GM23338 (cell line): ENCODE data around the gene KLLN. TPM values are rescaled to one million over a fixed set of nuclear protein-coding genes. Genes with fewer than 3 reads are reported as not detected.
"Not testable (repeated sequence)": the region's sequence is repeated elsewhere in the genome, so short reads cannot be mapped to it uniquely, and the experiment has no call there.

ENCODE experiments used
- ATAC-seq: fragments of 200-7000 bp; cut with Tn5 transposase; 3 replicates; pipeline ENCODE4 v1.9.1; 2020
- DNase-seq: peaks from one replicate; pipeline ENCODE4 v3.0.0-alpha.2; 2015; ENCODE audit warnings: low spot score
- H2AFZ ChIP-seq: fragments of 200-600 bp; sonication (generic); 2 replicates; pipeline ENCODE4 v1.8.0; 2016; ENCODE audit warnings: antibody characterized with exemption, mild to moderate bottlenecking, moderate library complexity
- H3F3A ChIP-seq: fragments of 200-600 bp; sonication (generic); replicated peaks from 2 replicates; pipeline ENCODE4 v1.8.0; 2017; ENCODE audit warnings: antibody characterized with exemption, mixed run types, low read depth
- H3K27ac ChIP-seq: fragments of 200-600 bp; sonication (generic); 2 replicates; pipeline ENCODE4 v1.6.1; 2016; ENCODE audit warnings: low read depth
- H3K27me3 ChIP-seq: fragments of 200-600 bp; sonication (generic); 2 replicates; pipeline ENCODE4 v1.8.0; 2016; ENCODE audit warnings: mild to moderate bottlenecking, mixed run types, moderate library complexity; ENCODE audit not compliant: insufficient read depth
- H3K36me3 ChIP-seq: fragments of 200-600 bp; sonication (generic); 2 replicates; pipeline ENCODE4 v1.8.0; 2016; ENCODE audit warnings: mild to moderate bottlenecking; ENCODE audit not compliant: insufficient read depth
- H3K4me1 ChIP-seq: fragments of 200-600 bp; sonication (generic); 2 replicates; pipeline ENCODE4 v1.8.0; 2016; ENCODE audit warnings: mild to moderate bottlenecking, moderate library complexity; ENCODE audit not compliant: insufficient read depth
- H3K4me2 ChIP-seq: fragments of 200-600 bp; sonication (generic); 2 replicates; pipeline ENCODE4 v1.7.1; 2017; ENCODE audit warnings: mixed run types
- H3K4me3 ChIP-seq: fragments of 200-600 bp; sonication (generic); 2 replicates; pipeline ENCODE4 v1.6.1; 2016; ENCODE audit warnings: mixed run types
- H3K79me2 ChIP-seq: fragments of 200-600 bp; sonication (generic); replicated peaks from 2 replicates; pipeline ENCODE4 v1.8.0; 2017; ENCODE audit warnings: mild to moderate bottlenecking; ENCODE audit not compliant: insufficient read depth
- H3K9me2 ChIP-seq: fragments of 200-600 bp; sonication (generic); 2 replicates; pipeline ENCODE4 v1.8.0; 2017; ENCODE audit not compliant: insufficient read depth
- H4K20me1 ChIP-seq: fragments of 200-600 bp; sonication (generic); replicated peaks from 2 replicates; pipeline ENCODE4 v1.8.0; 2017; ENCODE audit warnings: mild to moderate bottlenecking; ENCODE audit not compliant: insufficient read depth
- H3K27ac Mint-ChIP-seq: 2 replicates; pipeline ENCODE4 v1.8.0; 2020; ENCODE audit warnings: inconsistent platforms, mild to moderate bottlenecking, moderate library complexity, mixed read lengths
- H3K27me3 Mint-ChIP-seq: 3 replicates; pipeline ENCODE4 v1.8.0; 2022; ENCODE audit warnings: low read depth, mild to moderate bottlenecking, moderate library complexity, mixed read lengths, inconsistent platforms; ENCODE audit not compliant: insufficient read depth, poor library complexity
- H3K36me3 Mint-ChIP-seq: 3 replicates; pipeline ENCODE4 v1.8.0; 2021; ENCODE audit warnings: low read depth, mild to moderate bottlenecking, inconsistent platforms, moderate library complexity, mixed read lengths
- H3K4me1 Mint-ChIP-seq: 3 replicates; pipeline ENCODE4 v1.8.0; 2020; ENCODE audit warnings: mild to moderate bottlenecking, inconsistent platforms, mixed read lengths
- H3K4me3 Mint-ChIP-seq: 3 replicates; pipeline ENCODE4 v1.8.0; 2021; ENCODE audit warnings: moderate library complexity, mild to moderate bottlenecking, inconsistent platforms, mixed read lengths
- H3K9me3 Mint-ChIP-seq: 3 replicates; pipeline ENCODE4 v1.8.0; 2020; ENCODE audit warnings: moderate library complexity, mild to moderate bottlenecking, inconsistent platforms, mixed read lengths
- CREB1 ChIP-seq: fragments of 250-450 bp; sonication (Bioruptor Pico); IDR thresholded peaks from 2 replicates; pipeline ENCODE4 v1.5.0; 2020; ENCODE audit warnings: low read depth, mild to moderate bottlenecking, moderate library complexity
- ETS1 ChIP-seq: IDR thresholded peaks from 2 replicates; pipeline ENCODE4 v1.6.1; 2016; ENCODE audit warnings: antibody characterized with exemption
- EZH2 ChIP-seq: fragments of 200-600 bp; sonication (generic); IDR thresholded peaks from one replicate; pipeline ENCODE4 v1.8.0; 2017; ENCODE audit warnings: antibody characterized with exemption, mild to moderate bottlenecking, low read depth; ENCODE audit not compliant: unreplicated experiment
- JUNB ChIP-seq: IDR thresholded peaks from one replicate; pipeline ENCODE4 v1.6.1; 2016; ENCODE audit warnings: antibody characterized with exemption; ENCODE audit not compliant: unreplicated experiment
- STAT1 ChIP-seq: IDR thresholded peaks from one replicate; pipeline ENCODE4 v1.6.1; 2016; ENCODE audit warnings: antibody characterized with exemption; ENCODE audit not compliant: unreplicated experiment
- ZNF114 ChIP-seq: fragments of 250-450 bp; sonication (Bioruptor Pico); IDR thresholded peaks from 2 replicates; pipeline ENCODE4 v1.5.0; 2020; ENCODE audit warnings: mild to moderate bottlenecking, moderate library complexity
- polyA plus RNA-seq: library from polyadenylated mRNA; unstranded; fragments of >200 nt; fragmentation: Nextera tagmentation; extraction: Ambion mirVana; gene quantifications from 2 replicates; pipeline ENCODE4 v1.2.1, GENCODE V29; 2016
- total RNA-seq: library from RNA; depleted of rRNA; stranded (reverse); fragments of >200 nt; shearing (Covaris generic); gene quantifications from 2 replicates; pipeline ENCODE4 v1.2.3, GENCODE V29; 2014
- TF ChIP-seq, protein P1 (sequence below): IDR thresholded peaks from one replicate; pipeline ENCODE4 v1.6.1; 2018; ENCODE audit warnings: antibody characterized with exemption; ENCODE audit not compliant: unreplicated experiment
- TF ChIP-seq, protein P2 (sequence below), 2 experiments: fragments of 200-600 bp in 1 of 2; sonication (generic) in 1 of 2; conservative IDR thresholded peaks; 2 replicates each; pipeline versions ENCODE4 v1.5.1 to v1.6.1; 2016 to 2017; ENCODE audit warnings: antibody characterized with exemption in 2 of 2, low read depth in 2 of 2, mild to moderate bottlenecking in 2 of 2, moderate library complexity in 1 of 2

The KLLN gene
- total and polyA plus RNA-seq, 2 experiments from 2014 or later: 0.24 to 0.29 TPM

- not testable (repeated sequence) for H3K27ac Mint-ChIP-seq, H3K36me3 Mint-ChIP-seq, H3K27me3 Mint-ChIP-seq, H4K20me1 ChIP-seq, H3K4me3 Mint-ChIP-seq, DNase-seq, H3K27me3 ChIP-seq, H3K27ac ChIP-seq, H3K4me1 ChIP-seq, H3K9me2 ChIP-seq, ATAC-seq, H3K4me3 ChIP-seq, H3K4me2 ChIP-seq, H3F3A ChIP-seq, H3K79me2 ChIP-seq, H3K36me3 ChIP-seq, H2AFZ ChIP-seq, H3K9me3 Mint-ChIP-seq
- H3K4me1 Mint-ChIP-seq: peaks cover 14% of the 10 kb centered on the region
Observed at GRCh38 chr10:87855247-87855646, 8.1 kb downstream of the KLLN start.

GRCh38 chr10:87852089-87852488, 11.2 kb downstream of the KLLN start:
- H3K27me3 Mint-ChIP-seq: no peaks in the 10 kb centered on the region
- no peaks in the 10 kb centered on the region for H3K79me2 ChIP-seq
- no peaks in the 10 kb centered on the region for H3K27me3 ChIP-seq
- TF ChIP-seq CREB1 (CRISPR knock-in tag): no peak
- TF ChIP-seq, protein P1, sequence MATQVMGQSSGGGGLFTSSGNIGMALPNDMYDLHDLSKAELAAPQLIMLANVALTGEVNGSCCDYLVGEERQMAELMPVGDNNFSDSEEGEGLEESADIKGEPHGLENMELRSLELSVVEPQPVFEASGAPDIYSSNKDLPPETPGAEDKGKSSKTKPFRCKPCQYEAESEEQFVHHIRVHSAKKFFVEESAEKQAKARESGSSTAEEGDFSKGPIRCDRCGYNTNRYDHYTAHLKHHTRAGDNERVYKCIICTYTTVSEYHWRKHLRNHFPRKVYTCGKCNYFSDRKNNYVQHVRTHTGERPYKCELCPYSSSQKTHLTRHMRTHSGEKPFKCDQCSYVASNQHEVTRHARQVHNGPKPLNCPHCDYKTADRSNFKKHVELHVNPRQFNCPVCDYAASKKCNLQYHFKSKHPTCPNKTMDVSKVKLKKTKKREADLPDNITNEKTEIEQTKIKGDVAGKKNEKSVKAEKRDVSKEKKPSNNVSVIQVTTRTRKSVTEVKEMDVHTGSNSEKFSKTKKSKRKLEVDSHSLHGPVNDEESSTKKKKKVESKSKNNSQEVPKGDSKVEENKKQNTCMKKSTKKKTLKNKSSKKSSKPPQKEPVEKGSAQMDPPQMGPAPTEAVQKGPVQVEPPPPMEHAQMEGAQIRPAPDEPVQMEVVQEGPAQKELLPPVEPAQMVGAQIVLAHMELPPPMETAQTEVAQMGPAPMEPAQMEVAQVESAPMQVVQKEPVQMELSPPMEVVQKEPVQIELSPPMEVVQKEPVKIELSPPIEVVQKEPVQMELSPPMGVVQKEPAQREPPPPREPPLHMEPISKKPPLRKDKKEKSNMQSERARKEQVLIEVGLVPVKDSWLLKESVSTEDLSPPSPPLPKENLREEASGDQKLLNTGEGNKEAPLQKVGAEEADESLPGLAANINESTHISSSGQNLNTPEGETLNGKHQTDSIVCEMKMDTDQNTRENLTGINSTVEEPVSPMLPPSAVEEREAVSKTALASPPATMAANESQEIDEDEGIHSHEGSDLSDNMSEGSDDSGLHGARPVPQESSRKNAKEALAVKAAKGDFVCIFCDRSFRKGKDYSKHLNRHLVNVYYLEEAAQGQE: no peak
- TF ChIP-seq, protein P2, sequence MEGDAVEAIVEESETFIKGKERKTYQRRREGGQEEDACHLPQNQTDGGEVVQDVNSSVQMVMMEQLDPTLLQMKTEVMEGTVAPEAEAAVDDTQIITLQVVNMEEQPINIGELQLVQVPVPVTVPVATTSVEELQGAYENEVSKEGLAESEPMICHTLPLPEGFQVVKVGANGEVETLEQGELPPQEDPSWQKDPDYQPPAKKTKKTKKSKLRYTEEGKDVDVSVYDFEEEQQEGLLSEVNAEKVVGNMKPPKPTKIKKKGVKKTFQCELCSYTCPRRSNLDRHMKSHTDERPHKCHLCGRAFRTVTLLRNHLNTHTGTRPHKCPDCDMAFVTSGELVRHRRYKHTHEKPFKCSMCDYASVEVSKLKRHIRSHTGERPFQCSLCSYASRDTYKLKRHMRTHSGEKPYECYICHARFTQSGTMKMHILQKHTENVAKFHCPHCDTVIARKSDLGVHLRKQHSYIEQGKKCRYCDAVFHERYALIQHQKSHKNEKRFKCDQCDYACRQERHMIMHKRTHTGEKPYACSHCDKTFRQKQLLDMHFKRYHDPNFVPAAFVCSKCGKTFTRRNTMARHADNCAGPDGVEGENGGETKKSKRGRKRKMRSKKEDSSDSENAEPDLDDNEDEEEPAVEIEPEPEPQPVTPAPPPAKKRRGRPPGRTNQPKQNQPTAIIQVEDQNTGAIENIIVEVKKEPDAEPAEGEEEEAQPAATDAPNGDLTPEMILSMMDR (conservative IDR thresholded peaks at IDR 0.05; ENCODE audit: low read depth in 2 of 2): no peak
- TF ChIP-seq ZNF114: no peak
- TF ChIP-seq ETS1: no peak
- TF ChIP-seq EZH2: no peak
- TF ChIP-seq STAT1: no peak
- TF ChIP-seq JUNB: no peak
- H3K36me3 Mint-ChIP-seq: no peaks in the 10 kb centered on the region
- H3K27ac Mint-ChIP-seq: no peak overlapping the region
- DNase-seq (no peak), ATAC-seq (no peak)
- H4K20me1 ChIP-seq: no peaks in the 10 kb centered on the region
- no peak overlapping the region for H2AFZ ChIP-seq
- H3K9me2 ChIP-seq: no peaks in the 10 kb centered on the region
- no peak overlapping the region for H3K4me2 ChIP-seq
- H3K4me1 ChIP-seq: 0 out of 2 replicates have a peak, but pooled peaks cover 12% of the 10 kb centered on the region
- peaks cover 14% of the 10 kb centered on the region for H3K4me1 Mint-ChIP-seq
- H3K27ac ChIP-seq: no peak overlapping the region
- H3K4me3 Mint-ChIP-seq: no peak overlapping the region
- no peaks in the 10 kb centered on the region for H3K36me3 ChIP-seq
- H3K9me3 Mint-ChIP-seq: no peaks in the 10 kb centered on the region; the same call in 1 of the 3 replicates
- H3F3A ChIP-seq: no peaks in the 10 kb centered on the region
- no peak overlapping the region for H3K4me3 ChIP-seq
